Activated CD4-positive, CD25-positive, alpha-beta regulatory T cell treated with anti-CD3 and anti-CD28 coated beads, Interleukin-2, amount 50 U/mL, for 24 hours (primary cell): ENCODE results near the gene FZD4.
"Not testable (repeated sequence)": the region's sequence is repeated elsewhere in the genome, so short reads cannot be mapped to it uniquely, and the experiment has no call there.

Experiments
- ATAC-seq, 2 donors: fragments of 150-1000 bp; cut with Tn5 transposase; one replicate each; pipeline ENCODE4 v1.10.0; 2021; ENCODE audit warnings: mild to moderate bottlenecking in 1 of 2, moderate library complexity in 1 of 2

FZD4 gene

DNA sequence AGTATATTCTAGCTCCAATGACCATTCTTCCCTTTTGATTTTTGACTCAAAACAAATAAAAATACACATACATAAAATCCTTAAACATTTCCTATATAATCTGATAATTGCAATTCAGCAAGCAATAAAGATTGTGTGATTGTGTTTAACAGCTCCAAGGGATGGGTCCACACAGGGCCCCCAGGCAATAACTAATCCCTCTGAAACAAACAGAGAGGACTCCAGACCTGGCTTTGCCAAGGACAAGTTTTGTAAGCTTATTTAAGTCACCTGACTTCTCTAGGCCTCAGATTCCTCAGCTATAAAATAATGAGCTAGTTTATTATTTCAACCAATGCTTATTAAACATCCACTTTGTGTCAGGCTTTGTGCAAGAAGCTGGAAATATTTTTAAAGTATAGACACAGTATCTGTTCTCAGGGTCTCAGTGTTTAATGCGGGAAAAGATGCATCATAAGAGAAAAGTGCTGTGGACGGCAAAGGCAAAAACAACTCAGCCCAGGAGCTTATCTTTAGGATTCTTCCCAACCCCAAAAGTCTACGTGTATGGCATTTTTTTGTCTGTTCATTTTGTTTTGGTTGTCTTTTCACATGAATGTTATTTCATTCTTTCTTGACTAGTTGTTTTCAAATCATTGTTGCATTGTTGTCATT, 20.1 kb downstream of the FZD4 start:
- no peak for ATAC-seq

GRCh38 chr11:86934582-86934900, 20.7 kb downstream of the FZD4 start:
- ATAC-seq = no peak

DNA sequence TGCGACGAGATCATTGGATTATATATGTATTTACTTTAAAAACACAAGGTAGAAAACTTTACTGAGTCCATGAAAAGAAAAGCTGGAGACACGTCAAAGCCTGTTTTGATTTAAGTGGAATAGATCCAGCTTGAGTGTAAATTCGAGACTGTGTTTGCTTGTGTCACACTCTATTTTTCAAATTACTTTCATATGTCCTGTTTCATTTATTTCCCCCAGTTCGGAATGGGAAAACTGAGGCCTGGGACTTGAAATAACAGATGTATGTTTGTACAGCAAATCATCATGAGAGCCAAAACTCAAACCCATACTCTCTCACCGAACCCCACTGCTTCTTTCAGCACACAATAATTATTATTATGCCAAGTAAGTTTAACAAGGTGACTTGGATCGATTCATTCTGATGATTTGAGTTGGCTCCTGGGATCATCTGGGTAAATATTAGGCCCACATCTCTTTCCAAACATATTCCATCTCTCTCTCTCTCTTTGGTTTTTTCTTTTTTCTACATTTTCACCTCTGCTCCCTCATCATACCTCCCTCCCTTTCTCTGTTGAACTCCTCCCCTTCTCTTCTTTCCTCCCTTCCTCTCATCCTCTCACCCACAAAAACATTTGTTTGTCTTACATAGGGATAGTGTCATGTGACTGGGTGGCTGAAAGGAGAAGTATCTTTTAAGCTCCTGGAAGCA, 21.2 kb downstream of the FZD4 start:
- no peak for ATAC-seq

DNA sequence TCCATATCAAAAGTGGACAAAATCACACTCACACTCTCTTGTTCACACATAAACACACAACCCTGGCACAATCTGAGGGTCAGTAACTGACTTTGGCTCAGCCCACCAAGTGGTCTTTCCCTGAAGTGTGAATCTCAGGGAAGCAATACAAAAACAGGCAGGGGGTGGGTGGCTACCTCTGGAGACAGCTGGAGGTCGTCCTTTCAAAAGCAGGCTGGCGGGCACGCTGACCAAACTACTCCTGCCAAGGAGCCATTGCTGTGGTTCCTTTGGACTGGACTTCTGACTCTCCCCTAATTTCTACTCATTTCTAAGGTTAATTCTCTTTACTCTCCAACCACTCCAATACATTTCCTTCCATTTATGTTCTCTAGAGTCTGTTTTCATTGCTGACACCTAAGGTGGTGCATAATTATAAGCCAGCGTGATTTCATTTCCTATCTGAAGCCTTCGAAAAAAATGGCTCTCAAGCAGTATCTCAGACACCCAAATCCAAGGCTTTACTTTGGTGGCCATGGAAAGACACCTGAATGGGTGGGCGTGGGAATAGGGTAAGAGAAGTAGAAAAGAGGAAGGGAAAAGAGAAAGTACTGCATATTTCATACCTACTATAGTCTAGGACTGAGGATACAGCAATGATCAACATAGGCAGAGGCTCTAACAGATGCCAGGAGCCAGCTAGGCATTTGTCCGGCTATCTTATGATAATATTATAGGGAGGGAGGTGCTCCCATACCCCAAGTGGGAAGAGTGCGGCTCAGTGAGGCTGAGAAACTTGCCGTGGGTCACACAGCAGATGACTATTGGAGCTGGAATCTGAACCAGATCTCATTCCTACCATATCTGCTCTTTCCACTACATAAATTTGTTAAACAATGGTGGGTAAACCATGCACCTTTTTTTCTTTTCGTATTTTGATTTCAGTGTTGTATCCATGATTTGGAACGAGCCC, 22.0 kb downstream of the FZD4 start:
- ATAC-seq = no peak

DNA sequence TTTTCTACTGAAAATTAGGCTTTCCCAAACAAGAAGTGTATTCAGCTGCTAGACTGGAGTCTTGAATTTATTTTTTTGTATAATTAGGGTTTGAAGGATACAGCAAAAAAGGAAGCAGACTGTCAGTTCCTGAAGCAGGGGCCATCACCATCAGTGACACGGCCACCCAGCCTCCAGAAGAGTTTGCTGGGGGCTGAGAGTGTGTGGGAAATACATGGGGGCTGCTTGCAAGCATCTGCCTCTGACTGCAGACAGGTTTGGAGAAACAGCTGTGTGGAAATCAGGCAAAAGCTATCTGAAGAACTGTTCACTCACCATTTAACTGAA, 23.0 kb downstream of the FZD4 start:
- ATAC-seq = no peak

GRCh38 chr11:86931548-86932258, 23.5 kb downstream of the FZD4 start:
- ATAC-seq = no peak

DNA sequence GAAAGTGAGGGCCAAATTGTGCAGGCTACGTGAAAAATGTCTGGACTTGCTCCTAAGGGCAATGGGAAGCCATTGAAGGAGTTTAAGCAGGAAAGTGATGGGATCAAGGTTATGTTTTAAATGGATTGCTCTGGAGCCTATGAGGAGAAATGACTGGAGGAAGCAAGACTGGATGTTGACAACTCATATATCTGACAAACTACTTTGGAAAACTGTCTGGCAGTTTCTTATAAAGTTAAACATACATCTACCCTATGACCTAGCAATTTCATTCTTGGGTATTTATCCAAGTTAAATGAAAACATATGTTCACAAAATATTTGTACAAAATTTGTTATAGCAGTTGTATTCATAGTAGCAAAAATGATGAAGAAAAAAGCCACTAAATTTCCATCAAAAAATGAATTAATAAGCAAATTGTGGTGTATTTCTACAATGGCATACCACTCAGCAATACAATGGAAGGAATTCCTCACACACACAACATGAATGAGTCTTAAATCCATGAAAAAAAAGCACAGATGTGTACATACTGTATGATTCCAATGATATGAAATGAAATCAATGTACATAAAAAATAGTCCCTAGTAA, 24.1 kb downstream of the FZD4 start:
- ATAC-seq = no peak

GRCh38 chr11:86926975-86927374, 28.2 kb downstream of the FZD4 start:
- ATAC-seq = no peak

- ATAC-seq = no peak
These were observed 31.0 kb downstream of the FZD4 start for GRCh38 chr11:86923999-86924766.

- ATAC-seq = no peak
These were observed 33.0 kb downstream of the FZD4 start for GRCh38 chr11:86922225-86922624.

DNA sequence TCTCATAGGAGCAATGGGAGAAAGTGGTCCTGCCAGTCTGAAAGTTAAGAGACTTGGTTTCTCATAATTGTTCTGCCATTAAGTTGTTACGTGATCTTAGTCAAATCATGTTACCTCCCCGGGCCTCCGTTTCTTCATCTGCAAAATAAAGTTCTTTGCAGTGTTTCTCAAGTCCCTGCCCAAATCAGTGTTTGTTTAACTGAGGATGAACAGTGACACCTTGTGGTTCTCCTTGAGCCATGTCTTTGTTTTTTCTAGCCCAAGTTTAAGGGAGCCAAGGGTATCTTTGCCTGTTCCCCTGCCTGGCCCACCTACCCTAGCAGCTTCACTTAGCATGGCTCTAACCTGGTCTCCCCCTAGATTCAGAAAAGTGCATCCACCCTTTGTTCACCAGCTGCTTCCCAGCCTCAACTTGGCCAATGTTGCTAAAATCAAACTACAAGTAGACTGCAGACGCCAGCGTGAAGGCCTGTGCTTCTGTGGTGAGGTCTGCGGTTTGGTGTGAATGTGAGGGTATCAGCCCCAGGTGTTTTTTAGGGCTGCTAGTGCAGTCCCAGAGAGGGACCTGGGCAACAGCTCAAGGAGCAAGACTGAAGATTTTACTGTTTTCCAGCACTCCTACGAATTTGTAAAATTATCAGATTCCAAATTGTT, 35.5 kb downstream of the FZD4 start:
- ATAC-seq = no peak

DNA sequence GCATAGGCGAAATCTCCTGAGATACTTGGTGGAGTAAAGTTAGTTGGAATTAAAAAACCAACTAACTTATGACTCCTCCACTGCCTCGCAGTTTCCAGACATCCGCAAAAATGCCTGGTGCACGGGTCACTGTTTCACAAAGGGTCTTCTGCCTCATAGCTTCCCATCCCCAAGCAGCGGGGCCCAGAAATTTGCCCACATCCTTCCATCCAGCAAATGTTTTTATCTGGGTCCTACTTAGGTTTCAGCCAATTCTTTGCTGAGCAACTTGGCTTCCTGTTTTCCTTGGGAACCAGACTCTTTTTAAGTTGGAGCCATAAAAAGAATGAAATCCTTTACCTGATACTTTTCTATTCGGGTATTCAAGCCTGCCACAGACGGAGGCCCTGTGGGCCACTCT, 36.2 kb downstream of the FZD4 start:
- no peak for ATAC-seq

GRCh38 chr11:86918496-86918895, 36.7 kb downstream of the FZD4 start:
- no peak for ATAC-seq

DNA sequence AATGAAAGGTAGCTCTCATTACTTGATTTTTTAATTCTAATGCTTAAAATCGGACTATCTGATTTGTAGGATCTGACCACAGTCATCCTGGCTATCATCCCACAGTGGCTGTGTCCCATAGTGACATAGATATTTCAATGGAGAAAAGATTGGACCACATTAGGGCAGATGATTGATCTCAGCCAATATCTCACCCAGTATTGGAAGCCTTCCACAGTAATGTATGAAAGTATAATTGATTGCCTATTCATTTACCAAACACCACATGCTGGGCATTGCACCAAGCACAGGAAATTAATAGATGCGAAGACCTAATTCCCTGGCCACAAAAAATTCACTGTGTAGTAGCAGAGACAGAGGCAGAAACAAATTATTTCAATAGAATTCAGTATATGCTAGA, 37.6 kb downstream of the FZD4 start:
- ATAC-seq = no peak

DNA sequence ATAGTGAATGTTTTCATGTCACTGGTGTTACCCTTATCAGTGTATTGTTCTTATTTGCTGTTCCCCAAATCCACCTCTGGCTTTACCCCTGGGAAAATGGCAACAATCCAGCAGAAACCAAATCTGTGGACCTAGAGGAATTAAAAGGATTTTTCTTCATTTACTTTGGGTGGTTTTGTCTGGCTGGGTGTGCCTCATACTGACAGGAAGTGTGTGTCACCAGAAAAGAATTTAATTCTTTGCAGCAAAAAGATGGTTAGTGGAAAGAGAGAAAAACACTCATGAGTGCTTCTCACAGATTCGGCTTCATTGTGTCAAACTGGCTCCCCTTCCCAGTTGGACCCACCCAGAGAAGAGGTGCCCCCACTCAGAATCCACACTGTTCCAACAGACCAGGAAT, 38.9 kb downstream of the FZD4 start:
- ATAC-seq = no peak

- ATAC-seq = not testable (repeated sequence)
These were observed 39.3 kb downstream of the FZD4 start for GRCh38 chr11:86915850-86916249.

DNA sequence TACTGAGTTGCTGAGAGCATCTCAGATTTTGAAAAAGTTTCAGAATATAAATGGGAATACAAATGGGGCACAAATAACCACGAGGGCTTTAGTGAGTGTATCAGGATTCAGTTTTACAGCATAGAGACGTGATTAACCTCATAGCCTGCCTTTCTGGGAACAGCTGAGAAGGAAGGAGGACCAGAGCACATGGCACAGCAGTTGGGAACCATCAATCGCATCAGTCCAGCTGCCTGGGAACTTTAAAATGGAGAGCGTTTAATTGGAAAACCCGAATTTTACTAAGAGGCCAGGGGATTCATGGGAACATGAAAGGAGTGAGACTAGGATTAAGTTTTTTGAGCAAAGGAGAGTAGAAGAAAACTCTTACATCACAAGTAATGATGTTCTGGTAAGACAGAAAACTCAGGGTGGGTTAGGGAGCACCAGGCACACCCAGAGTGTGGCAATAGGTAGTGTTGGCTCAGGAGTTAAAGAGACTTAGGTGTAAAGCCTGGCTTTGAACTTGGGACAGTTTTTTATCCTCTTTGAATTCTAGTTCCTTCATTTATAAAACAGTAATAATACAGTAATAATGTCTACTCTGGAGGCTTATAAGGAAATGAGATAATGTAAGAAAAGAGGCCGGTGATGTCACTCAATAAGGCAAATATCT, 40.2 kb downstream of the FZD4 start:
- no peak for ATAC-seq

- ATAC-seq = no peak
These were observed 43.0 kb downstream of the FZD4 start for GRCh38 chr11:86912238-86912637.

DNA sequence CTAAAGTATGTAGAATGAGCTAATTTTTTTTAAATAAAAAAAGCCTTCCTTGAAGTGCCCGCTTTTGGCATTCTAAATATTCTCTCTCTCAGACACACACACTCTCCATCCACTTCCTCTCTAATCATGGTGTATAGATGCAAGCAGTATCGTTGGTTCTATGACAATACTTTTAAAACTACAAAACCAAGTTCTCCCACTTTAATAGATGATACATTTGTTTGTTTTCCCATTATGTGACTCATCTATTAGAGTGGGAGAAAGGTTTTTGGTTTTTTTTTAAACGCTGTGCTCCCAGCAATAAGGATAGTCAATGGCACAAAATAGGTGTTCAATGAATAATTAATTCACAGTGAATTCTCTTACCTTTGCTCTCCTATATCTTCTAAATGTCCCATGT, 44.6 kb downstream of the FZD4 start:
- ATAC-seq = no peak

- no peak for ATAC-seq
These were observed 49.0 kb downstream of the FZD4 start for GRCh38 chr11:86906198-86906597.

DNA sequence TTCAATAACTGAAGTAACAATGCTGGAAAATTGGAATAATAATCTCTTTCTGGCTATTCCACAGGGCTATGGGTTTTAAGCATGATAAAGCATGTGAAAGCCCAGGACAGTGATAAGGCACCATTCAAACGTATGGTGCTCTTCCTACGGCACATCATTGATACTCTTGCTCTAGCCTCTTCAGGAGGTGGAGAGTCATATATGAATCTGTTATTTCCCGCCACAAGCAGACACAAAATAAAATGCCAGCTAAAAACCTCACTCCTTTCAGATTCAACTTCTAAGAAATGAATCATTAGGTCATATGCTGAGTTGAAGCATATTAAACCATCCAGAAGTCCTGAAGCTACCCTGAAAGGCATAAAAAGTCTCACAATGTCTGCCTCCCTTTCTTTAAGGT, 49.9 kb downstream of the FZD4 start:
- ATAC-seq = no peak
